HT-29 (cell line): ENCODE data around the gene OGG1. TPM values are rescaled to one million over a fixed set of nuclear protein-coding genes. Genes with fewer than 3 reads are reported as not detected.
"Not testable (repeated sequence)": the region's sequence is repeated elsewhere in the genome, so short reads cannot be mapped to it uniquely, and the experiment has no call there.

Experiments used
- DNase-seq: peaks from one replicate; pipeline ENCODE4 v3.0.0-alpha.2; 2015; ENCODE audit warnings: low spot score
- total RNA-seq: library from RNA; depleted of rRNA; stranded (reverse); fragments of >200 nt; shearing (Covaris generic); gene quantifications from 2 replicates; pipeline ENCODE4 v1.2.3, GENCODE V29; 2014

The OGG1 gene
- total RNA-seq, 1 experiment from 2014 or later = 31.2 TPM

- no peak for DNase-seq
These were observed 12.2 kb downstream of the OGG1 start for GRCh38 chr3:9761919-9762318.

DNA sequence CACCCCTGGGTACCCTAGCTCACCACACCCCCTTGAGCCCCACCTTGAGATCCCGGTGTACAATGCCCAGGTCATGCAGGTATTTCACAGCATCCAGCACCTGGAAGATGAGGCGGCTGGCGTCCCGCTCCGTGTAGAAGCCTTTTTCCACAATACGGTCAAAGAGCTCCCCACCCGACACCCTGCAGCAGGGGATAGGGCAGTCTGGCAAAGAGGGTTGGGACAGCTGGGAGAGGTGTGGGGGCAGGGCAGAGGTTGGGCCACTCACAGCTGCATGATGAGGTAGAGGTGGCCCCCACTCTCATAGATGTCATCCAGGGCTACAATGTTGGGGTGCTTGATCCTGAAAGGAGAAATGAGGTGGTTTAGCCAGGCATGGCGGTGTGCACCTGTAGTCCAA, 13.1 kb downstream of the OGG1 start:
- DNase-seq = no peak

- no peak for DNase-seq
These were observed 16.1 kb downstream of the OGG1 start for GRCh38 chr3:9765865-9766264.

GRCh38 chr3:9767418-9767817, 17.7 kb downstream of the OGG1 start:
- DNase-seq = no peak

DNA sequence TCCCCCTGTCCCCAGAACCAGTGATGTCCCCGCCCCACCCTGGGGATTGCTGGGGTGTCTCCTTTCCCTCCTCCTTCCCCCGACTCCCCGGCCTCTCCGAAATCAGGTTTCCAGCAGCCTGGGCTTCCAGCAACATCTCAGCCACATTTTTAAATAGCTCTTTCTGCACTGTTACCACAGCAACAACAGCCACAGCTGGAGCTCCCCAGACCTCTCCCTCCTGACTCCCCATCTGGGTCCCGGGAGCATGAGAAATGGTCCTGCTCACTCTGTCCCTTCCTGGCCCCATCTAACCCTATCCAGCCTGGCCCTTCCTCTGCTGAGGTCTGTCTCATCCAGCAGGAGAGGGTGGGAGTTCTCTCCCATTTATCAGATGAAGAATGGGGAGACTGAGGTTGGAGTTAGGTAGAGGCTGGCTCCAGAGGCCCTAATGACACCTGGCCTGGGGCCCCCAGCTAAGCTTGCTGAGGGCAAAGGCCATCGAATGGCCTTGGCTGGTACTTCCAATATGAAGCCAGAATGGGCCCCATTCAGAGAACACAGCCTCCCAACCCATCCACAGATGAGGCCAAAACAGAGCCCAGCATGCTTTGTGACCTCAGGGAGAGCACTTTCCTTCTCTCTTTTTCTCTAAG, 18.5 kb downstream of the OGG1 start:
- DNase-seq = no peak

DNA sequence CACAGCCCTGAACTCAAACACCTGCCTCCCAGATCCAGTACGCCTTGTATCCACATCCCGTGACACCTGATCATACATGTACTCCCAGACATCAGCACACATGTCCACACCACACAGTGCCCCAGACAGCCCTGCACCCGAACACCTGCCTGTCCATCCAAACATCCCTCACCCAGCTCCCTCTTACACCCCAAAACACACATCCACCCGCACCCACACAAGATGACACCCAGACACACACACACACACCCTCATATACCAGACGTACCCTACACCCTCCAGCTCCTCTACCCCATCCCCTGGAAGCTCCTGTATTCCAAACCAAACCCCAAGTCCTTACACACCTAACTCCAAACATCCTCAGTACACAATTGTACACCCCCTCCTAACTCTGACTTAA, 19.3 kb downstream of the OGG1 start:
- DNase-seq = no peak

DNA sequence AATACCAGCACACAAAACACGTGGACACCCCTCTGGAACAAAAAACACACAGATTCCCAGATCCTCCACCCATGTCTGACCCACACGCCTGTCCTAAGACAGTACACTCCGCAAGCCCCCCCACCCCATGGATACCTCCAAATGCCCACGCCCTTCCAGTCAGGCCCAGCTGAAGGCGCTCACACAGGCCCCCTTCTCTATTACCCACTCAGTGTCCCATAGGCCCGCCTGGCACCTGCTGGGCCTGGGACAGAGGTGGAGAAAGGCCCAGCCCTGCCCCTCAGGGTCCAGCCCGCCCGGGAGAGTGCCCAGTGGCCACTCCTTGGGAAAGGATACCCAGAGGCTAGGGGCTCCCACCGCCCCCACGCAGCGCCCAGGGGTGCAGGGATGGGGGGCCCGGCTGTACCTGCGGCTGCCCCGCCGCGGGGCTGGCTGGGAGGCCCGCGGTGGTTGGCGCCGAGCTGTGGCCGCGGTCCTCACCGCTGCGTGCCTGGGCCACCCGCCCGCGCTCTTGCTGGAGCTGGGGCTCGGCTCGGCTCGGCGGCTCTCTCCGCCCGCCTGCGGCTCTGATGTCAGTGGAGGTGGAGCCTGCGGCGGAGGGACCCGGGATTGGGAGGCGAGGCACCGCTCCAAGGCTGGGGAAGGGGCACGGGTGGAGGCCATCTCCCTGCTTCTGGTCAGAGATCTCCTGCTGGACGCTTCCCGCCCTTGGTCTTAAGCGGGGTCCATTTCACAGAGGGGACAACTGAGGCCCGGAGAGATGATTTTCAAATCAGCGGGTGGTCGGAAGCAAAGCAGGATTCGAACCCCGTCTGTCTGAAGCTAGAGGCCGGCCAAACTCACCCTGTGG, 19.9 kb downstream of the OGG1 start, which contains the start of gene CAMK1:
CAMK1 (minus strand) TSS at position 522 of the 850 bp plus-strand sequence. CDS start 2,198 bp downstream, outside the sequence.
- no peak for DNase-seq

GRCh38 chr3:9770276-9770812, 20.6 kb downstream of the OGG1 start:
- no peak for DNase-seq

- DNase-seq = not testable (repeated sequence)
These were observed 21.3 kb downstream of the OGG1 start for GRCh38 chr3:9771007-9771406.

- no peak for DNase-seq
These were observed 27.3 kb downstream of the OGG1 start for GRCh38 chr3:9776896-9777693.

GRCh38 chr3:9777694-9778021, 27.9 kb downstream of the OGG1 start:
- no peak for DNase-seq

GRCh38 chr3:9778143-9779074, 28.7 kb downstream of the OGG1 start:
- no peak for DNase-seq

- no peak for DNase-seq
These were observed 29.4 kb downstream of the OGG1 start for GRCh38 chr3:9779075-9779593.

- DNase-seq = no peak
These were observed 30.1 kb downstream of the OGG1 start for GRCh38 chr3:9779721-9780457.

- no peak for DNase-seq
These were observed 30.7 kb downstream of the OGG1 start for GRCh38 chr3:9780458-9780812.

DNA sequence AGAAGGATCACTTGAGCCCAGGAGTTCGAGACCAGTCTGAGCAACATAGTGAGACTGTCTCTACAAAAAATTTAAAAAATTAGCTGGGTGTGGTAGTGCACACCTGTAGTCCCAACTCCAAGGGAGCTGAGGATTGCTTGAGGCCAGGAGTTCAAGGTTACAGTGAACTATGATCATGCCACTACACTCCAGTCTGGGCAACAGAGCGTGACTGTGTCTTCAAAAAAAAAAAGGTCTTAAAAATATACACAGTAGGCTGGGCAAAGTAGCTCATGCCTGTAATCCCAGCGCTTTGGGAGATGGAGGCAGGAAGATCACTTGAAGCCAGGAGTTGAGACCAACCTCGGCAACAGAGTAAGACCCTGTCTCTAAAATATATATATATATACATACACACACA, 31.2 kb downstream of the OGG1 start:
- DNase-seq = no peak

DNA sequence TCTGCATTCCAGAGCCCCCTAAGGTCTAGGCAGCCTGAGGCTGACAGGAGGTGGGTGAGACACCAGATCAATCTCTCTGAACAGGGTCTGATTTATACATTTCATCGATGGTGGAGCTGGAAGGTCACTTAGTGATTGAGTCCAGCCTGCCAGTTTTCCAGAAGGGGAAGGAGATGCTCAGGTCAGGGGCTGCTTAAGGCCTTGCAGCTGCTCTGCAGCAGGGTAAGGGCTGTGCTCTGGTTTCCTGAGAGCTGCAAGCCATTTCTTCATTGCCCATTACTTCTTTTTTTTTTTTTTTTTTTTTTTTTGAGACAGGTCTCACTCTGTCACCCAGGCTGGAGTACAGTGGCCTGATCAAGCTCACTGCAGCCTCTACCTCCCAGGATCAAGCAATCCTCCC, 31.8 kb downstream of the OGG1 start:
- DNase-seq = no peak

GRCh38 chr3:9781978-9782603, 32.3 kb downstream of the OGG1 start:
- DNase-seq = no peak

DNA sequence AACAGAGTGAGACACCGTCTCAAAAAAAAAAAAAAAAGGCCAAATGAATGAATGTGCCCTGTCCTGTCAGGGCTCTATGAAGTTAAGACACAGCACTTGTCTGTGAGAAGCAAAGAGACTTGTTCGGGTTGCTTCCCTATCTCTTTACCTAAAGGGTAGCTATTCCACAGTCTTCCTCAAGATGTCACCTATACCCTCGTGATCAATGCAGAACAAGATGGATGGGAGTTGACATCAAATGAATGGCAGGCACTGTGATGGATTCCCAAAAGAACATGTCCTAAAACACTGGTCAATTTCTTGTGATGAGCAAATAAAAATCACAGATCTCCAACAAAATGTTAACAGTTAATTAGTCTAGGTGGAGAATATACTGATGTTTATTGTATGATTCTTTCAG, 33.0 kb downstream of the OGG1 start:
- no peak for DNase-seq

DNA sequence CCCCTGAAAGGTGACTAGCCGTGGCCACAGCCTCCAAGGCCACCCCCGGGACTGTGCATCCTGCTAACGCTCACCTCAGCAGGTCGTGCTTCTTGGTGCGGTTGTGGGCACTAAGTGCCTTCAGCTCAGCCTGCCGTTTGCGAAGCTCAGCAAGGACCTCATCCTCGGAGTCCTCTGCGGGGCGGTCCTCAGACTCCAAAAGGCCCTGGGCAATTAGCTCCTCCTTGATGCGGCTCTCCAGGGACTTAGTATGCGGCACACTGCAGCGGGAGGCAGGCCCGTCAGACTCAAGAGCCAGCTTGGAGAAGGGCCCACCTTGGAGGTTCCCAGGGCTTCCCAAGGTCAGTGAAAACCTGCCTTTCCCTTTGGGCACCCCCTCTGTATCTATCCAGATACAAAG, 34.2 kb downstream of the OGG1 start:
- no peak for DNase-seq
